ENCODE data around the gene DDIT4. TPM values are rescaled to one million over a fixed set of nuclear protein-coding genes. Genes with fewer than 3 reads are reported as not detected.

The DDIT4 gene
- total and polyA plus RNA-seq, 9 of the 15 experiments (the other 6 are each of a cell fraction or from before 2014, with no cell fraction given), result 8.2 to 675 (median 159) TPM

- TF ChIP-seq TEAD4 (IDR thresholded peaks at IDR 0.05; ENCODE audit: low read length) (peak; percentile 59; the same call in 1 of the 2 replicates), TEAD4 (CRISPR knock-in tag; IDR thresholded peaks at IDR 0.05; ENCODE audit: borderline replicate concordance) (no peak), MGA (IDR thresholded peaks at IDR 0.05) (peak; percentile 82), ZNF695 (CRISPR knock-in tag; IDR thresholded peaks at IDR 0.05) (0 out of 2 replicates have a peak, but pooled peaks have one; percentile 47), MYNN (IDR thresholded peaks at IDR 0.05) (no peak), MYNN (CRISPR knock-in tag; IDR thresholded peaks at IDR 0.05) (no peak), E2F6 (IDR thresholded peaks at IDR 0.05; ENCODE audit: borderline replicate concordance in 1 of 2, extremely low read depth in 1 of 2, insufficient read depth in 1 of 2, insufficient read length in 1 of 2, low read depth in 1 of 2, low read length in 1 of 2, poor library complexity in 1 of 2, severe bottlenecking in 1 of 2) (peak in 1 of 2 experiments; percentile 78), ZNF766 (CRISPR knock-in tag; conservative IDR thresholded peaks at IDR 0.05) (peak; percentile 81), NBN (IDR thresholded peaks at IDR 0.05; ENCODE audit: low read depth) (peak; percentile 68), SAP30 (IDR thresholded peaks at IDR 0.05; ENCODE audit: borderline replicate concordance, insufficient read depth, low read depth, low read length, poor library complexity, severe bottlenecking) (no peak), MCM2 (IDR thresholded peaks at IDR 0.05; ENCODE audit: low read depth) (no peak), RBM17 (IDR thresholded peaks at IDR 0.05; ENCODE audit: borderline replicate concordance, low read depth, low read length) (no peak), ATF7 (IDR thresholded peaks at IDR 0.05) (peak; percentile 59; the same call in 1 of the 2 replicates), BRD4 (IDR thresholded peaks at IDR 0.05) (peak; percentile 86)
Measured at GRCh38 chr10:72260976-72261783, 12.5 kb upstream of the DDIT4 start (continued).
